ENCODE measurements around the gene FOSL2. TPM values are rescaled to one million over a fixed set of nuclear protein-coding genes. Genes with fewer than 3 reads are reported as not detected.

The FOSL2 gene
- total RNA-seq, 3 donors from 2014 or later: 106 to 116 (median 116) TPM

DNA sequence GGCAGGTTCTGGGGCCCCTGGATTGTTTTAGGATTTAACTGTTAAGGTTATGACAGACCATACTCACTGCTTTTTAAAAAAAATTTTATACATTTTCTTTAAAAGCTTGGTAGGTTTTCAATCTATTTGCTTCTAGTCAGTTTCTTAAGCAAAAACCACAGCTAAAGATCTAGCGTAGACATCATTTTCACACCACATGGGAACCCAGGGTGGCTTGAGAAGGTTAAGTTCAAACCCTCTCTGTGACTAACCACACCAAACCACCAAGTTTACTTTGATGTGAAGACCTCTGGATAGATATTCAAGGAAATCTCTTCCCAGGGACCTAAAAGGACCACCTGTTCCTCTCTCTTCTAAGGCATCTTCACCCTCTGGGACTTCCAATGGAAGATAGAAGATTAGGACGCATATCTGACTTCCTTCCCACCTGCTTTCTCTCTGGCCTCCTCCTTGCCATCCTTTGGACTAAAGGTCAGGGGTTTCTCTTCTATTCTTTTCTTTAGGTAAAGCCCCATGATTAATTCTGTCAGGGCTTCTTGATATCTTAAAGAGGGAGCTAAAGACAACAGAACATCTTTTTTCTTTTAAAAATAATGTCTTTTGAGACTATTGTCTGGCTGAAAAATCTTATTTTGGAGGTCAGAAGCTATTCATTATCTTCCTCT is 32.3 kb downstream of the FOSL2 start:
- intact Hi-C loops (cut with DNase I; ENCODE audit: low total_unique reads): no loop called here
- no peaks in the 10 kb centered on the region for H3K36me3 ChIP-seq
- TF ChIP-seq, protein P1, sequence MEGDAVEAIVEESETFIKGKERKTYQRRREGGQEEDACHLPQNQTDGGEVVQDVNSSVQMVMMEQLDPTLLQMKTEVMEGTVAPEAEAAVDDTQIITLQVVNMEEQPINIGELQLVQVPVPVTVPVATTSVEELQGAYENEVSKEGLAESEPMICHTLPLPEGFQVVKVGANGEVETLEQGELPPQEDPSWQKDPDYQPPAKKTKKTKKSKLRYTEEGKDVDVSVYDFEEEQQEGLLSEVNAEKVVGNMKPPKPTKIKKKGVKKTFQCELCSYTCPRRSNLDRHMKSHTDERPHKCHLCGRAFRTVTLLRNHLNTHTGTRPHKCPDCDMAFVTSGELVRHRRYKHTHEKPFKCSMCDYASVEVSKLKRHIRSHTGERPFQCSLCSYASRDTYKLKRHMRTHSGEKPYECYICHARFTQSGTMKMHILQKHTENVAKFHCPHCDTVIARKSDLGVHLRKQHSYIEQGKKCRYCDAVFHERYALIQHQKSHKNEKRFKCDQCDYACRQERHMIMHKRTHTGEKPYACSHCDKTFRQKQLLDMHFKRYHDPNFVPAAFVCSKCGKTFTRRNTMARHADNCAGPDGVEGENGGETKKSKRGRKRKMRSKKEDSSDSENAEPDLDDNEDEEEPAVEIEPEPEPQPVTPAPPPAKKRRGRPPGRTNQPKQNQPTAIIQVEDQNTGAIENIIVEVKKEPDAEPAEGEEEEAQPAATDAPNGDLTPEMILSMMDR (IDR thresholded peaks at IDR 0.05): no peak
- TF ChIP-seq POLR2AphosphoS5 (IDR thresholded peaks at IDR 0.05): no peak
- TF ChIP-seq POLR2A (IDR thresholded peaks at IDR 0.05): no peak
- H3K4me3 ChIP-seq: no peak overlapping the region
- H3K9me3 ChIP-seq: no peaks in the 10 kb centered on the region
- no peaks in the 10 kb centered on the region for H3K27me3 ChIP-seq
- DNase-seq (ENCODE audit: low spot score in 2 of 2): no peak
- no peaks in the 10 kb centered on the region for H3K4me1 ChIP-seq
- no peak overlapping the region for H3K27ac ChIP-seq

DNA sequence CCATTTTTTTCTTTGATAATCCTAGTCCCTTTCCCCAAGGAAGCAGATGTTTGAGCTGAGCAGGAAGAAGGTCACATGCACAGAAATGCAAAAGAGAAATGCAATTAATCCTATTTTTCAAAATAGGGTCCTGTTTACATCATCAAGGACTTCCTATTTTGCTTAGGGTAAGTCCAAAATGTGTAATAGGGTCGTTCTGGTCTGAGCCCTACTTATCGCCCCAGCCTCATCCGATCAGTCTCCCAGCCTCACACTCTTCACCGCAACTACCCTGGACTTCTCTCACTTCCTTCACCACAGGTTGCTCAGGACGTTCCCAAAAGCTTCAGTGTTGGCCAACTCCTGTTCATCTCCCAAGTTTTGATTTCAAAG is 32.8 kb downstream of the FOSL2 start:
- intact Hi-C loops (cut with DNase I; ENCODE audit: low total_unique reads): no loop called here
- Histone ChIP-seq H3K9me3 (no peaks in the 10 kb centered on the region), H3K4me1 (no peaks in the 10 kb centered on the region), H3K27ac (no peak overlapping the region), H3K4me3 (no peak overlapping the region), H3K27me3 (no peaks in the 10 kb centered on the region), H3K36me3 (no peaks in the 10 kb centered on the region)
- no peak for DNase-seq (ENCODE audit: low spot score in 2 of 2)
- TF ChIP-seq, protein P1 (IDR thresholded peaks at IDR 0.05): no peak
- TF ChIP-seq POLR2A (IDR thresholded peaks at IDR 0.05) (no peak), POLR2AphosphoS5 (IDR thresholded peaks at IDR 0.05) (no peak)

DNA sequence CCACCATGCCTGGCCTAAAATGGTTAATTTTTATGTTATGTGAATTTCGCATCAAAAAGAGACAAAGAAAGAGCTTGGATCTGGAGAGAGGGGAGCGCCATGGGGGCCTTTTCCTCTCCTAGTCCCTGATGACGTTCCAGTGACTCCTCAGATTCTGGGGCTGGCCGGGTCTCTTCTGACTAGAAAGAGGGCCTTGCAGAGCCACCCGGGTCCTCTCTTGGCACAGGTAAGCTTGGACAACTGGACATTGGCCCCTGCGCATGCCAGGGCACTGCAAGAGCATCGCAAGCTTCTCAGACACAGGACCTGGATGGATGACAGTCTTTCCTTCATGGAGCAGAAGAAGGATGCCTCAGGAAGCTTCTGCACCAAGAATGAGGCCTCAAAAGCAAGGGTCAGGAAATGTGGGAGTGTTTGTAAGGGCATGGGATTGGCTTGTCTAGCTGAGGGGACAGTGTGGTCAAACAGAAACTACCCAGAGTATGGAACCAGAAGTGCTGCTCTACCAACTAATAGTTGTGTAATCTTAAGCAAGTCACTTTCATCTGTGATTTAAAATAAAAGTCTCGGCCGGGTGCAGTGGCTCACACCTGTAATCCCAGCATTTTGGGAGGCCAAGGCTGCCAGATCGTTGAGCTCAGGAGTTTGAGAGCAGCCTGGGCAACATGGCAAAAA is 35.2 kb downstream of the FOSL2 start:
- no peaks in the 10 kb centered on the region for H3K36me3 ChIP-seq
- H3K27ac ChIP-seq: no peak overlapping the region
- DNase-seq (ENCODE audit: low spot score in 2 of 2): no peak
- TF ChIP-seq, protein P1 (IDR thresholded peaks at IDR 0.05): no peak
- TF ChIP-seq POLR2A (IDR thresholded peaks at IDR 0.05) (no peak), POLR2AphosphoS5 (IDR thresholded peaks at IDR 0.05) (no peak)
- H3K27me3 ChIP-seq: no peaks in the 10 kb centered on the region
- H3K4me1 ChIP-seq: no peaks in the 10 kb centered on the region
- intact Hi-C loops (cut with DNase I; ENCODE audit: low total_unique reads): no loop called here
- no peak overlapping the region for H3K4me3 ChIP-seq
- H3K9me3 ChIP-seq: no peaks in the 10 kb centered on the region

DNA sequence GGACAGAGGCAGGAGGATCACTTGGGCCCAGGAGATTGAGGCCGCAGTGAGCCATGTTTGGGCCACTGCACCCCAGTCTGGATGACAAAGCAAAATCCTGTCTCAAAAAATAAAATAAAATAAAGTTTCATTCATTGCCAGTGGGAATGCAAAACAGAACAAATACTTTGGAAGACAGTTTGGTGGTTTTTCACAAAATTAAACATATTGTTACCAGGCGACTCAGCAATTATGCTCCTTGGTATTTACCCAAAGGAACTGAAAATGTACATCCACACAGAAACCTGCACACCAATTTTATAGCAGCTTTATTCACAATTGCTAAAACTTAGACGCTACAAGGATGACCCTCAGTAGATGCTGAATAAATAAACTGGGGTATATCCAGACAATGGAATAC is 35.8 kb downstream of the FOSL2 start:
- no peak overlapping the region for H3K4me3 ChIP-seq
- H3K27me3 ChIP-seq: no peaks in the 10 kb centered on the region
- no peaks in the 10 kb centered on the region for H3K36me3 ChIP-seq
- DNase-seq (ENCODE audit: low spot score in 2 of 2): no peak
- no peaks in the 10 kb centered on the region for H3K4me1 ChIP-seq
- TF ChIP-seq POLR2AphosphoS5 (IDR thresholded peaks at IDR 0.05): no peak
- TF ChIP-seq, protein P1 (IDR thresholded peaks at IDR 0.05): no peak
- TF ChIP-seq POLR2A (IDR thresholded peaks at IDR 0.05): no peak
- no peaks in the 10 kb centered on the region for H3K9me3 ChIP-seq
- intact Hi-C loops (cut with DNase I; ENCODE audit: low total_unique reads): no loop called here
- H3K27ac ChIP-seq: no peak overlapping the region

DNA sequence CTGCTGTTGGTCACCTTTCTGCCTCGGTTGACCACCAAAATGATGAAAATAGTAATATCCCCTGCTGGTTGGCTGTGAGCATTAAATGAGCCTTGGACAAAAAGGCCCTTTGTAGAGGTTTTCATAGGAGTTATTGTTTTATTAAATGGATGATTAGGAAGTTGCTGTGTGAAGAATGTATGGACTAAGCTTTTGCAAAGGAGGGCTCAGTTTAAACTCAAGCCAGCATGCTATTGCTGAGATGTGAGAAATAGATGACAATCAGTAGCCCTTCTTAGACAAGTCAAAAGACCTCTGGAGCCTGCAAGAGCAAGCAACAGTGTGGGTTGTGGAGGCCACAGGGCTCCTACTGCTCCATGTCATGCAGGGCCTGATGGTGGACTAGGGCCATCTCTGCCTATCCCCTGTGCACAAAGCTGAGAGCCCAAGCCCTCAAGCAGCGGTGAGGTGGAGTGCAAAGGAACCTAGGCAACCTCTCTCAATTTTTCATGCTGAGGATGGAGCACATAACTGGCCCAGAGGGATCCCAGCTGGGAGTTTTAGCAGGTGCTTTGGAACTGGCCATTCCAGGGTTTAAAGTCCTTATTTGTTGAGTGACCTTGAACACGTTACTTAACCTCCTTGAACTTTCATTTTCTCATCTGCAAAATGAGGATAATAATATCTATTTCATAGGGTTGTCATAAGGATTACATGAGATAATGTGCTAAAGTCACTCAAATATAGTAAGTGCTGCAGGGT is 37.1 kb downstream of the FOSL2 start:
- Histone ChIP-seq H3K4me1 (no peaks in the 10 kb centered on the region), H3K27me3 (no peaks in the 10 kb centered on the region), H3K36me3 (no peaks in the 10 kb centered on the region), H3K9me3 (no peaks in the 10 kb centered on the region), H3K27ac (no peak overlapping the region), H3K4me3 (no peak overlapping the region)
- no peak for DNase-seq (ENCODE audit: low spot score in 2 of 2)
- TF ChIP-seq, protein P1 (IDR thresholded peaks at IDR 0.05): no peak
- no peak for TF ChIP-seq POLR2AphosphoS5 (IDR thresholded peaks at IDR 0.05)
- no peak for TF ChIP-seq POLR2A (IDR thresholded peaks at IDR 0.05)
- intact Hi-C loops (cut with DNase I; ENCODE audit: low total_unique reads): no loop called here

All from breast epithelium (tissue), 4 donors.